ENCODE data around the gene DHRSX. TPM values are rescaled to one million over a fixed set of nuclear protein-coding genes. Genes with fewer than 3 reads are reported as not detected.

Gene DHRSX
- total RNA-seq, 1 donor from 2014 or later: 30.4 TPM

DNA sequence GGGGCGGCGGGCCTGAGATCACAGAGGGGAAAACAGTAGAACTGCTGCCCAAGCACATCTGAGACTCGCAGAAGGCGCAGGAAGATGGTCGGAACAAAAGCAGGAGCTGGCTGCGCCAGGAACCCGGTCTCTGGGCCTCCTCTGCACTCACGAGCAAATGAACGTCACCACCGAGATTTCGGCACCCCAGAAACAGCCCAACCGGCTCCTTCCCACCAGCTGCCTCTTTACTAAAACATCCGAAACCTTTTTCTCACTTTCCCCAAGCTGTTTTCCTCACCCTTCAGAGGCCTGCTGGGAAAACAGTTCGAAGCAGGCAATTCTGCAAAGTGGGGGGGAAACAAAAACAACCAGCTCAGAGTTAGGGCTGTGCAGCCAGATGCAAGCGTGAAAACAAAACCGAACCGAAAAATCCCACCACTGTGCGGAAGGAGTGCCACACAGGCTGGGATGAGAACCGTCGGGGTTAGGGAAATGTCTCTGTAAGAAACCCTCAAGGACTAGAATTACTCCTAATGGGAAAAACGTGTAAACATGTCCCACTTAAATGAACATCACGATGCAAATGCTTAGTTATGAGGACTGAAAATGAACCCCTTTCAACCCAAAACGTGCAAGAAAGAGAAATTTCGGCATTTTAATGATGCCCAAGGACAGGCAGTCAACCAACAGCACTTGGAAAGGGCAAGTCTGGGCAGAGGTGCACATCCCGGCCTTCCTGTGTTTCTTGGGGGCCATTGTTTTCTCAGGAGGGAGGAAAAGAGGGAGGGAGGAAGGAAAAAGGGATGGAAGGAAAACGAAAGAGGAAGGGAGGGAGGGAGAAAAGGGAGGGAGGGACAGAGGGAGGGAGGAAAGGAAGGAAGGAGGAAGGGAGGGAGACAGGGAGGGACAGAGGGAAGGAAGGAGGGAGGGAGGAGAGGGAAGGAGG is 15.8 kb downstream of the DHRSX start:
- H3K27ac Mint-ChIP-seq (ENCODE audit: unreplicated experiment): peak overlapping the region; percentile 58
- Histone ChIP-seq H3K79me2 (ENCODE audit: insufficient read depth, low read length) (peaks cover 56% of the 10 kb centered on the region), H3K4me3 (ENCODE audit: insufficient read depth, low read depth, low read length) (peak overlapping the region; percentile 34)

DNA sequence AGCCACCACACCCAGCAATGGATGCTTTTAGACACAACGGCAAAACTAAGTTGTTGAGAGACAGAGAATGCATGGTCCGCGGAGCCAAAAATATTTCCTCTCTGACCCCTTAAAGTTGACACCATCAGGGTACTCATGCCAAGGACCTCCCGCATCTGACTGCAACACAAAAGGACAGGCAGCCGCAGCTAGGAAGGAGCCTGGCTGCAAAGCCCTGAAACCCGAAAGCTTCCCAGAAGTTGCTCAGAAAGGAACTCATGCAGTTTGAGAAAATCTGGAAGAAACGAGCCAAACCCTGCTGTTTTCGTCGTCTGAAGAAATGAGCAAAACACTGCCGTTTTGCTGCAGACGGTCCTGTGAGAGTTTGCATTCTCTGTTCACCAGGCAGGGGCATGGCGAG is 16.5 kb downstream of the DHRSX start:
- no peak for TF ChIP-seq EZH2 (IDR thresholded peaks at IDR 0.05; ENCODE audit: insufficient read depth, low read length)
- TF ChIP-seq, protein P1, sequence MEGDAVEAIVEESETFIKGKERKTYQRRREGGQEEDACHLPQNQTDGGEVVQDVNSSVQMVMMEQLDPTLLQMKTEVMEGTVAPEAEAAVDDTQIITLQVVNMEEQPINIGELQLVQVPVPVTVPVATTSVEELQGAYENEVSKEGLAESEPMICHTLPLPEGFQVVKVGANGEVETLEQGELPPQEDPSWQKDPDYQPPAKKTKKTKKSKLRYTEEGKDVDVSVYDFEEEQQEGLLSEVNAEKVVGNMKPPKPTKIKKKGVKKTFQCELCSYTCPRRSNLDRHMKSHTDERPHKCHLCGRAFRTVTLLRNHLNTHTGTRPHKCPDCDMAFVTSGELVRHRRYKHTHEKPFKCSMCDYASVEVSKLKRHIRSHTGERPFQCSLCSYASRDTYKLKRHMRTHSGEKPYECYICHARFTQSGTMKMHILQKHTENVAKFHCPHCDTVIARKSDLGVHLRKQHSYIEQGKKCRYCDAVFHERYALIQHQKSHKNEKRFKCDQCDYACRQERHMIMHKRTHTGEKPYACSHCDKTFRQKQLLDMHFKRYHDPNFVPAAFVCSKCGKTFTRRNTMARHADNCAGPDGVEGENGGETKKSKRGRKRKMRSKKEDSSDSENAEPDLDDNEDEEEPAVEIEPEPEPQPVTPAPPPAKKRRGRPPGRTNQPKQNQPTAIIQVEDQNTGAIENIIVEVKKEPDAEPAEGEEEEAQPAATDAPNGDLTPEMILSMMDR (IDR thresholded peaks at IDR 0.05; ENCODE audit: insufficient read depth, low read depth, low read length): no peak
- H3K4me2 ChIP-seq (ENCODE audit: low read length): peak overlapping the region; percentile 87
- H3K27me3 ChIP-seq (ENCODE audit: insufficient read depth, low read length): no peaks in the 10 kb centered on the region
- peak overlapping the region; percentile 74 for H3K9ac ChIP-seq (ENCODE audit: low read length)
- peaks cover 26% of the 10 kb centered on the region for H3K36me3 Mint-ChIP-seq (ENCODE audit: low read depth, unreplicated experiment)
- FAIRE-seq: no peak
- H3K36me3 ChIP-seq (ENCODE audit: insufficient read depth, low read length): peaks cover 12% of the 10 kb centered on the region
- H3K4me1 ChIP-seq (ENCODE audit: insufficient read depth, low read length): peaks cover 16% of the 10 kb centered on the region
- peaks cover 56% of the 10 kb centered on the region for H3K79me2 ChIP-seq (ENCODE audit: insufficient read depth, low read length)
- peak overlapping the region; percentile 34 for H3K4me3 ChIP-seq (ENCODE audit: insufficient read depth, low read depth, low read length)
- peak overlapping the region; percentile 46 for H3K27ac ChIP-seq (ENCODE audit: low read depth, low read length)
- H3K9me3 ChIP-seq (ENCODE audit: insufficient read depth, low read depth, low read length): no peaks in the 10 kb centered on the region
- DNase-seq (ENCODE audit: low read depth): peak; percentile 12
- no peak overlapping the region for H3K27ac Mint-ChIP-seq (ENCODE audit: unreplicated experiment)
- peak overlapping the region; percentile 61 for H2AFZ ChIP-seq (ENCODE audit: low read depth, low read length)
- peaks cover 16% of the 10 kb centered on the region for H4K20me1 ChIP-seq (ENCODE audit: insufficient read depth, low read length)
- H3K9me3 Mint-ChIP-seq (ENCODE audit: unreplicated experiment): peaks cover 2% of the 10 kb centered on the region
- H3K27me3 Mint-ChIP-seq (ENCODE audit: low read depth, unreplicated experiment): no peaks in the 10 kb centered on the region
- H3K4me3 Mint-ChIP-seq (ENCODE audit: unreplicated experiment): no peak overlapping the region
- H3K4me1 Mint-ChIP-seq (ENCODE audit: low read depth, unreplicated experiment): peaks cover 4% of the 10 kb centered on the region

More for the DNA sequence above, 15.8 kb downstream of the DHRSX start:
- Histone ChIP-seq H3K4me2 (ENCODE audit: low read length) (peak overlapping the region; percentile 87), H3K9ac (ENCODE audit: low read length) (peak overlapping the region; percentile 74), H4K20me1 (ENCODE audit: insufficient read depth, low read length) (peaks cover 9% of the 10 kb centered on the region), H3K36me3 (ENCODE audit: insufficient read depth, low read length) (peaks cover 14% of the 10 kb centered on the region), H3K27me3 (ENCODE audit: insufficient read depth, low read length) (no peaks in the 10 kb centered on the region), H3K4me1 (ENCODE audit: insufficient read depth, low read length) (peaks cover 16% of the 10 kb centered on the region), H3K27ac (ENCODE audit: low read depth, low read length) (peak overlapping the region; percentile 46), H2AFZ (ENCODE audit: low read depth, low read length) (peak overlapping the region; percentile 61), H3K9me3 (ENCODE audit: insufficient read depth, low read depth, low read length) (no peaks in the 10 kb centered on the region)
- H3K27me3 Mint-ChIP-seq (ENCODE audit: low read depth, unreplicated experiment): no peaks in the 10 kb centered on the region
- peak; percentile 38 for DNase-seq (ENCODE audit: low read depth)
- no peak overlapping the region for H3K4me3 Mint-ChIP-seq (ENCODE audit: unreplicated experiment)
- peaks cover 4% of the 10 kb centered on the region for H3K4me1 Mint-ChIP-seq (ENCODE audit: low read depth, unreplicated experiment)
- TF ChIP-seq, protein P1 (IDR thresholded peaks at IDR 0.05; ENCODE audit: insufficient read depth, low read depth, low read length): no peak
- no peak for TF ChIP-seq EZH2 (IDR thresholded peaks at IDR 0.05; ENCODE audit: insufficient read depth, low read length)
- H3K9me3 Mint-ChIP-seq (ENCODE audit: unreplicated experiment): peaks cover 2% of the 10 kb centered on the region
- H3K36me3 Mint-ChIP-seq (ENCODE audit: low read depth, unreplicated experiment): peaks cover 27% of the 10 kb centered on the region
- FAIRE-seq: peak; percentile 69
